ENCODE results near the gene PRPSAP1. TPM values are rescaled to one million over a fixed set of nuclear protein-coding genes. Genes with fewer than 3 reads are reported as not detected.

Gene PRPSAP1
- polyA plus RNA-seq, 1 of the 3 experiments (the other 2 are of a cell fraction): 118 TPM

DNA sequence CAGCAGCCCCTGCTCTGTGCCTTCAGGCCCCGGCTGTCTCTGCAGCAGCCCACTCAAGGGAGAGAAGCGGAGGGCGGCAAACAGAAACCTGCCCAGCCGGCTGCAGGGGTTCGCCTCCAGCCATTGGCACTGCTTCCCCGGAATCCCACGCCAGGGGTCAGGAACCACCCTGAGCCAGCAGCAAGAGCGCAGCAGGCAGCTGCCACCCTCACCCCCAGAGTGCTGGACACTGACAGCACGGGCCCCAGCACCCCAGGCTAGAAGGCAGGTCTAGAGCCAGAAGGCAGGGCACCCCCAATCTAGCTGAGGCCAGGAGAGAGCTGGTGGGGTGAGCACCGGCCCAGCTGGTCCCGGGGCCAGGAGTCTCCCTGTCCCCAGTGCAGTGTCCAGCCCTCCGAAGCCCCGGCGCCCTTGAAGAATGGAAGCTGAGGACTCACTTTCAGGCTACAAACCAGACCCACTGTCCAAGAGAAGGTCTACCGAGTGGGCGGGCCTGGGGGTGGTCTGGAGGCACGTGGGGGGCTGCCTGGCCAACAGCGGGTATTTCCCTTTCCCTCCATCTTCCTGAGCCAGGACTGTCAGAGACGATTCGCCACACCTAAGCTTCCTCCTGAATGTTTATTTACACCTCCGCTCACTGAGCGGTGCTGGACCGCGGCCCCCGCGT is 80.1 kb downstream of the PRPSAP1 start:
- Histone ChIP-seq H3K27me3 (ENCODE audit: insufficient read depth) (no peaks in the 10 kb centered on the region), H3K9ac (no peak overlapping the region), H2AFZ (ENCODE audit: low read depth) (no peak overlapping the region), H3K4me1 (ENCODE audit: control insufficient read depth in 1 of 2, insufficient read depth in 2 of 2, low read depth in 1 of 2, low read length in 1 of 2) (peaks cover 8 to 11% of the 10 kb centered on the region in 2 experiments; a peak in 1 of 4 replicates), H3K9me3 (no peaks in the 10 kb centered on the region), H3K36me3 (replicated peaks in 1 of 2; ENCODE audit: control insufficient read depth in 1 of 2, insufficient read depth in 2 of 2, low read length in 1 of 2) (peaks cover 0 to 21% of the 10 kb centered on the region in 2 experiments), H3K4me2 (no peak overlapping the region), H3K27ac (ENCODE audit: low read depth in 2 of 2, low read length in 1 of 2) (no peak overlapping the region), H3K9me2 (no peaks in the 10 kb centered on the region), H3K79me2 (ENCODE audit: insufficient read depth) (peaks cover 26% of the 10 kb centered on the region), H3F3A (replicated peaks; ENCODE audit: insufficient read depth) (peaks cover 9% of the 10 kb centered on the region), H4K20me1 (ENCODE audit: insufficient read depth) (peaks cover 13% of the 10 kb centered on the region; the same call in 1 of the 2 replicates), H3K4me3 (ENCODE audit: low read depth in 2 of 2, low read length in 1 of 2) (no peak overlapping the region)
- ChIA-PET POLR2A (no interaction called here), CTCF (interaction anchor here (0.9 to 4.2 kb wide), 13 partner anchors 9 to 369 kb away, joined by 3 to 31 read pairs (median 4); partner anchors contain the start of genes MRPL38 and SRP68)
- 92% methylated on average over 23 of the region's 26 CpGs for WGBS (ENCODE audit: low lambda C conversion rate)
- TF ChIP-seq NFIC (IDR thresholded peaks at IDR 0.05; ENCODE audit: borderline replicate concordance) (no peak), RXRA (IDR thresholded peaks at IDR 0.05; ENCODE audit: borderline replicate concordance, low read depth) (no peak), SMC3 (IDR thresholded peaks at IDR 0.05; ENCODE audit: low read depth, low read length) (no peak), RAD21 (IDR thresholded peaks at IDR 0.05; ENCODE audit: low read length) (no peak), RFX5 (IDR thresholded peaks at IDR 0.05; ENCODE audit: low read length) (no peak), SIN3A (IDR thresholded peaks at IDR 0.05; ENCODE audit: borderline replicate concordance, low read depth, low read length) (no peak), YY1 (IDR thresholded peaks at IDR 0.05; ENCODE audit: low read depth) (no peak), MXI1 (IDR thresholded peaks at IDR 0.05; ENCODE audit: low read depth, low read length) (no peak)
- TF ChIP-seq, protein P1, sequence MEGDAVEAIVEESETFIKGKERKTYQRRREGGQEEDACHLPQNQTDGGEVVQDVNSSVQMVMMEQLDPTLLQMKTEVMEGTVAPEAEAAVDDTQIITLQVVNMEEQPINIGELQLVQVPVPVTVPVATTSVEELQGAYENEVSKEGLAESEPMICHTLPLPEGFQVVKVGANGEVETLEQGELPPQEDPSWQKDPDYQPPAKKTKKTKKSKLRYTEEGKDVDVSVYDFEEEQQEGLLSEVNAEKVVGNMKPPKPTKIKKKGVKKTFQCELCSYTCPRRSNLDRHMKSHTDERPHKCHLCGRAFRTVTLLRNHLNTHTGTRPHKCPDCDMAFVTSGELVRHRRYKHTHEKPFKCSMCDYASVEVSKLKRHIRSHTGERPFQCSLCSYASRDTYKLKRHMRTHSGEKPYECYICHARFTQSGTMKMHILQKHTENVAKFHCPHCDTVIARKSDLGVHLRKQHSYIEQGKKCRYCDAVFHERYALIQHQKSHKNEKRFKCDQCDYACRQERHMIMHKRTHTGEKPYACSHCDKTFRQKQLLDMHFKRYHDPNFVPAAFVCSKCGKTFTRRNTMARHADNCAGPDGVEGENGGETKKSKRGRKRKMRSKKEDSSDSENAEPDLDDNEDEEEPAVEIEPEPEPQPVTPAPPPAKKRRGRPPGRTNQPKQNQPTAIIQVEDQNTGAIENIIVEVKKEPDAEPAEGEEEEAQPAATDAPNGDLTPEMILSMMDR (IDR thresholded peaks at IDR 0.05): no peak
- TF ChIP-seq, protein P2, sequence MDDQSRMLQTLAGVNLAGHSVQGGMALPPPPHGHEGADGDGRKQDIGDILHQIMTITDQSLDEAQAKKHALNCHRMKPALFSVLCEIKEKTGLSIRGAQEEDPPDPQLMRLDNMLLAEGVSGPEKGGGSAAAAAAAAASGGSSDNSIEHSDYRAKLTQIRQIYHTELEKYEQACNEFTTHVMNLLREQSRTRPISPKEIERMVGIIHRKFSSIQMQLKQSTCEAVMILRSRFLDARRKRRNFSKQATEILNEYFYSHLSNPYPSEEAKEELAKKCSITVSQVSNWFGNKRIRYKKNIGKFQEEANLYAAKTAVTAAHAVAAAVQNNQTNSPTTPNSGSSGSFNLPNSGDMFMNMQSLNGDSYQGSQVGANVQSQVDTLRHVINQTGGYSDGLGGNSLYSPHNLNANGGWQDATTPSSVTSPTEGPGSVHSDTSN (IDR thresholded peaks at IDR 0.05): no peak
- TF ChIP-seq, protein P3, sequence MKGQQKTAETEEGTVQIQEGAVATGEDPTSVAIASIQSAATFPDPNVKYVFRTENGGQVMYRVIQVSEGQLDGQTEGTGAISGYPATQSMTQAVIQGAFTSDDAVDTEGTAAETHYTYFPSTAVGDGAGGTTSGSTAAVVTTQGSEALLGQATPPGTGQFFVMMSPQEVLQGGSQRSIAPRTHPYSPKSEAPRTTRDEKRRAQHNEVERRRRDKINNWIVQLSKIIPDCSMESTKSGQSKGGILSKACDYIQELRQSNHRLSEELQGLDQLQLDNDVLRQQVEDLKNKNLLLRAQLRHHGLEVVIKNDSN (IDR thresholded peaks at IDR 0.05; ENCODE audit: borderline replicate concordance, low read depth): no peak
- peak; percentile 49 for DNase-seq

Measured in SK-N-SH (cell line).